GM21786 (cell line): Measurements from ENCODE around the gene RTP5.

Experiments
- ATAC-seq: cut with Tn5 transposase; IDR thresholded peaks from one replicate; pipeline ENCODE4 v1.9.1; 2021; ENCODE audit not compliant: unreplicated experiment

RTP5 gene

DNA sequence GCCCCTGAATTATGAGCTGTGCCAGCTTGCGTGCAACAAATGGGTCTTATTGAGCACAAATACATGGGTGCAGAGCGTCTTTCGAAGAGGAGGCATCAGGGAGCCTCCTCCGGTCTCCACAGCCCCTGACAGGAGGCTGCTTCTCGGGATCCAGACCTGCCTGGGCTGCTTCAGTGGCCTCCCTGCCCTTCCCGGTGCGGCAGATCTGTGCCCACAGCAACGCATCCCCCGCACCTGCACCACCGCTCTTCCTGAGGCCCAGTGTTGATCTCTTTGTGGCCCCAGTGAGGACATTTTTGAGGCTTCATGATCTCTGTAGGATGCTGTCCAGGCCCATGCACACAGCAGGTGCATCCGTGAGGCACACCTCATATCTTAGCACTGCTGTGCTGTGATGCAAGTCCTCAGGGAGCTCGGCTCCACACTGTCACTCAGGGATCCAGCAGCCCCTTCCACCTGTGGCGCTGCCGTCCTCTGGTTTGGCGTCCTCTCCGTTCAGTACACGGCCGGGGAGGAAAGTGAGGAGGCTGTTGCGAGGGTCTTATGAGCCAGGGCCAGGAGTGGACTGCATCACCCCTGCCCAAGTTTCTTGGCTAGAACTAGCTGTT, 17.4 kb downstream of the RTP5 start:
- ATAC-seq: no peak

DNA sequence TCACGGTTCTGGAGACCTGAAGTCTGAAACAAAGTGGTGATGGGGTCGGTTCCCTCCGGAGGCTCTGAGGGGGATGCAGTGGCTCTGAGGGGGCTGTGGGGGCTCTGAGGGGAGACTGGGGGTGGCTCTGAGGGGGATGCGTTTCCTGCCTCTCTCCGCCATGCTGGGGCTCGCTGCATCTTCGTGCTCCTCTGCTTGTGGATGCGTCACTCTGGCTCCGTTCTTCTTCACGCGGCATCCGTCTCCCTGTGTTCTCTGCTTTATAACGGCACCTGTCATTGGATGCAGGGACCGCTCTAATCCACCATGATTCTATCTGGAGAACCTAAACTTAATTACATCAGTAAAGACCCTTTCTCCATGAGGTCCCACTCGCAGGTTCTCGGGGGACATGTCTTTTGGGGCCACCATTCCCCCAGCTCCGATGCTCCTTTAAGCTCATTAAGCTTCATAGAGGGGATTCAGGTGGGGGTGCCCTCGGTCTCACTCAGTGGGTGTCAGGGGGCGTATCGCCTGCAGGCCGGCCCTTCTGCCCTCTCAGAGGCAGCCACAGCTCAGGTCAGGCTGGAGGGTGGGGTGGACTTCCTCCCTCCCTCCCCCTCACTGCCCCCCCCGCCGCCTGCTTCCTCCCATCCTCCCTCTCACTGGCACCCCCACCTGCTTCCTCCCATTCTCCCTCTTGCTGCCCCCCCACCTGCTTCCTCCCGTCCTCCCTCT, 18.4 kb downstream of the RTP5 start:
- no peak for ATAC-seq

DNA sequence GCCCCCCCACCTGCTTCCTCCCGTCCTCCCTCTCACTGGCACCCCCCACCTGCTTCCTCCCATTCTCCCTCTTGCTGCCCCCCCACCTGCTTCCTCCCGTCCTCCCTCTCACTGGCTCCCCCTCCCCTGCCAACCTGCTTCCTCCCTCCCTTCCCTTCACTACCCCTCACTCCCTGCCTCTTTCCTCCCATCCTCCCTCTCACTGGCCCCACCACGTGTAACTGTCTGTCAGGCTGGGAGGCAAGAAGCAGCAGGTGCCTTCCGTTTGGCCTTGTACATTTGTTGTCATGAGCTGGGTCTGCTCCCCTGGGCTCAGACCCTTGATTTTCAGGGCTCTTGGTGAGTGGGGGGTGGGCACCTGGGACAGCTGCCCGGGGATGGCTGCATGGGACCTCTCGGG, 19.1 kb downstream of the RTP5 start:
- no peak for ATAC-seq

DNA sequence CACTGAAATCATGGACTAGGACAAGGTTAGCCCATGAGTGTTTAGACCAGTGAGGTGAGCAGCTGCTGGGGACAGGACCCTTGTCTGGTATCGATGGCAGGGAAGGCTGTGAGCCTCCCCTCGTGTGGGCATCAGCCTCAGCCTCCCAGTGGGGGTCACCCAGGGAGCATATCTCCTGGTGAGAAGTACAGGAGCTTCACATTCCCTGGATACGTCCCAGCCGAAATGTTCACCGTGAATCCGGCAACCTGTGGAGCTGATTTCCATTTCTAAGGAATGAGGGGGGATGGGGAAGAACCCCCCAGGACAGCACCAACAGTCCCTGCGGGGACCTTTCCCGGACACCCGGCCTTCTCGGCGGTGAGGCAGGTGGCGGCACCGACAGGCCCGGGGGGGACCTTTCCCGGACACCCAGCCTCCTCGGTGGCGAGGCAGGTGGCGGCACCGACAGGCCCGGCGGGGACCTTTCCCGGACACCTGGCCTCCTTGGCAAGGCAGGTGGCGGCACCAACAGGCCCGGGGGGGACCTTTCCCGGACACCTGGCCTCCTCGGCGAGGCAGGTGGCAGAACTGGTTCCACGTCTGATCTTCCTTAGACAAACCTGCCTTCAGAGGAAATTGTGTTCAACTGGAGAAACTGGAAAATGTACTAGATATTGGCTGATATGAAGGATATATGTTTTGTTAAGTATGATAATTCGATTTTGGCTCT, 21.2 kb downstream of the RTP5 start:
- ATAC-seq: no peak

DNA sequence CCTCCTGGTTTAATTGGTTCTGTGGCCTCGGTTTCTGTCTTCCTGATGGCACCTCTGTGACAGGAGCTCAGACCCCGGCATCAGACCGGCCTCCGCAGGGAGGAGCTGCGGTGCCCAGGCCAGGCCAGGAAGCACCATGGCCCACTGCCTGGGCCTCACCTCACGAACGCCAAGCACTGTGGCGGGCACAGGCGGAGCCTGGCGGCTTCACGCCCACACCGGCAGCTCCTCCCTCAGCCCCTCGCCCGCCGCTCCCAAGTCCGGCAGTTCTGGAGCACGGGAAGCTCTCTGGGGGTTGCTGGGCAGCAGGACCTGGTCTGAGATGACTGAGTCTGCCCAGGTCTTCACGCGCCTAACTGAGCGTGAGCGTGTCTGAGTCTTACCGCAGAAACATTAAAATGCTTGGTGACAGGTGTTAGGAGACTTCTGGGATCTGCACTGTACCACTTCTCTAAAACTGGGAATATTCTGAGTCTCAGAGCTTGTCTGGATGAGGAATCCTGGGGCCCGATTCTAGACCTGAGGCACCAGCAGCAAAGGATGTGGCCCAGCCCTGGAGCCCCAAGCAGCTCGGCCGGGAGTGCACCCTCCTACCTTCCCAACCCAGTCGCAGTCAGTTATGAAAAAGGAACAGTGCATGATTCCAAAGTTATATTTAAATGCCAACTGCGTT, 21.9 kb downstream of the RTP5 start:
- ATAC-seq: no peak

DNA sequence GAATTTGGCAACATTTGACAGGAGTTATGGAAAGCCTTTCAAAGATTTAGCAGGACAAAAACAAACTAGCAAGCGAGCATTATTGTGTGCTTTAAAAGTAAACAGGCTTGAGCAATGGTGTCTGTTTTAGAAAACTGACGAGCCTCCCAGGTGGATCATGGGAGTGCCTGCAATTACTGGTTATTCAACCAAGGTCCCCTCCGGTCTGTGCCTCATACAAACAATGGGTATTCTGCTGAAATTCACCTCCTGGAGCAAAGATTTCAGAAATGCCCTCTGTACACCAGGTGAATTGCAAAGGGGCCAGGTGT, 22.4 kb downstream of the RTP5 start:
- ATAC-seq: no peak

DNA sequence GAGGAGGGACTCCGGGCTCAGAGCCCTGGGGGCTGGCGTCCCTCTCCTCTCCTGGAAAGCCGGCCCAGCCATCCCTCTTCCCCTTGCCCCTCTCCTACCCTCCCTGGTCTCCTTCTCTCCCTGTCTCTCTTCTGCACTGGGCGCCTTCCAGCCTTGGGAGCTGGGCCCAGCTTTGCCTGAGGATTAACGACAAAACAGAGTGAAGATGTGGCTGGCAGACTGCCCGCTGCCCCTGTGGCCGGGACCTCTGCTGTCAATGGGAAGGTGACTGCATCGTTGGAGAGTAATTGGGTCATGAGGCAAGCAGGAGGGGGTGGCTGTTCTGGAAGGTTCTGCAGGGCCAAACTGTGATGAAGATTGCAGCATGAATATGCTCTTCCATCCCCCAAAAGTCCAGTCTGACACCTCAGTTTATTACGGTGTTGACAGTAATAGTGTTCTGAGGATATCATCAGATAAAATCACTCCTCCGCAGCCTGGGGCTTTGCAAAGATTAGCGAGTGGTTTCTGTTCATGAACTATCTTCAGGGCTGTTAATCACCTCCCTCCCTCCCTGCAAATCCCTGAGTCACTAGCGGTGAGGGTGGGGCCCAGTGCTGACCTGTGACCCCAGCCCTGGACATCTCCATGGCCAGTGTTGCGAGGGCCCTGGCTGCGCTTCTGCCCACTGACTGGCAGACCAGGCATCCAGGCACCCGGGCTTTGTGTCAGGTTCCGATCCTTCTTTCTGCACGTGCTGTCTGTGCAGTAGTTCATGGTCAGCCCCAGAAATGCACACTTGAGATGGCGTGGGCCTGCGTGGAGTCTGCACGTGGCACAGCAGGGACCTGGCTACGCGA, 23.0 kb downstream of the RTP5 start:
- ATAC-seq: no peak

DNA sequence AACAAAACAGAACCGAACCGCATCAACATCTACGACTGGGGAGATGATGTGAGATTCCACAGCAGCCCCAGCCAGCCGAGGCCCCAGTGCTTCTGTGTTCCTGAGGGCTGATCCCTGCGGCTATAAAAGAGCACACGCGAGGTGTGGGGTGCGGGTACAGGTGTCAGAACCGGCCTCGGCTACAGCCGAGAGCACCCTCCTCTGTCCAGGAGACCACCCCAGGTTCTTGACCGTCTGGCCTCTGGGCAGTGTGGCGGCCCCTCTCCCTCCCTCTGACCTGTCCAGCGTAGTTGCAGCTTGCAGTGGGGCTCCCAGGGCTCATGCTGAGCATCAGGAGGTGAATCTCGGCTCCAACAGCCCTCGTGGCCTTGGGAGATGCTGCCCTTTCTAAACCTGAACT, 23.7 kb downstream of the RTP5 start:
- no peak for ATAC-seq

DNA sequence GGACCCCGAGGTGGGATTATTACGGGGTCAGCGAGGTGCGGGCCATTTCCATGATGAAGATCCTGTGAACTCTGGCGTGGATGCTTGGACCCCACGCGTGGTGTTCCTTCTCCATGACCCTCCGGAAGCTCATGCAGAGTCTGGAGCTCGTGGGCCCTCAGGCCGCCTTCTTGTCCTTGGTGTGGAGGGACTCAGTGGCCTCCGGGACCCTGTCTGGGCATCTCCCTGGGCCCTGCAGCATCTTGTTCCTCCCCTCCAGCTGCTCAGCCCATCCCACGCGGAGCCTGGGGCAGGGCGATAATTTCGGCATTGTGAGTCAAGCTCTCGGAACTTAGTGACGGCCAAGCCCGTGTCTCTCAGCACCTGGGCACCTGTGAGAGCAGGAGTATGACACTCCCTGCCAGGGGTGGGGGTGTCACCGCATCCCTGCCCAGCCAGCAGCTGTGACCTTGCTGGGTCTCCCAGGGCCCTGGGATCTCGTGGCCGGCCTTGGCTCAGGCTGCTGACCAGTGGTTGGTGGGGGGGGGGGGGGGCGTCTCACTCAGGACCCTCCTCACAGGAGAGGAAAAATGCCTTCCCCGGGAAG, 24.6 kb downstream of the RTP5 start:
- no peak for ATAC-seq

DNA sequence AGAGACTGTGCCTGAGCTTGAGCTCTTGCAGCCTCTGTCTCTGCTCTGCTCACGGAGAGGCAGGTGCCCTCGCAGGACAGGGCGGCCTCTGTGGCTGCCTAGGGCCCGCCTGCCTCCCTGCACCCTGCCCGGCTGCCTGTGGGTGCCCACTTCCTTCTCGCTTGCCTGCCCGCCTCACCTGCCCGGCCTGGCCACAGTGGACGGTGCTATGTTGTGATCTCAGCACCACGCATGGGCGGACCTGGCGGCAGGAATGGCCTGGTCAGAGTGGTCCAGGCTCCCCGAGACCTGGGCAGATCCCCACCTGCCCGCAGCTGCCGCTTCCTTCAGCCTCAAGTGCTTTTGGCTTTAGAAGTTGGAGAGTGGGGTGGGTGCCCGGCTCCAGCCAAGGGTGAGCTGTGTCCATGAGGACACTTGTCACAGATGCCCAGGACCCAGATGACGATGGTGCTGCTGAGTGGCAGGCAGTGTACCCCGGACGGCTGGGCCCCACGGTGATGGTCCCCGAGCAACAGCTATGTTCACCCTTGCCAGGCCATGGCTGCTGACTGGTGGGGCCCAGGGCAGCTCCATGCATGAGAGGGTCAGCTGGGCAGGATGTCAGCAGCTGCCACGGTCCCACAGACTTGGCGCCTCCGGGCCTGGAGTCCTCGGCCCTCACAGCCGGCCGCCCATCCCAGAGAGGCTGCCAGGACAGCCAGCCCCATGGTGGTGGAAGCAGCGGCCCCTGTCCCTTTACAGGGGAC, 25.3 kb downstream of the RTP5 start:
- ATAC-seq: no peak

DNA sequence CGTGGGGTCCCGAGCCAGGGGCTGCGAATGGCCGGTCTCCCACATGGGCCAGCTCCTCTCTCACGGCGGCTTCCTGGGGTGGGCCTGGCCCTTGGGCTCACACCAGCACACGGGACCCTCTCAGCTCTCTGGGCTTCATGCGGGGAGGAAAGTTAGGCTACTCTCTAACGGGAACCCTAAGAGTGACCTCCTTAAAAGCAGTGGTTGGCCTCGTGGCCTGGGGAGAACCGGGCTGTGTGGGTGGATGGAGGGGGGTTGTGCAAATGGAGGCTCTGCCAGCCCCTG, 25.8 kb downstream of the RTP5 start:
- no peak for ATAC-seq

DNA sequence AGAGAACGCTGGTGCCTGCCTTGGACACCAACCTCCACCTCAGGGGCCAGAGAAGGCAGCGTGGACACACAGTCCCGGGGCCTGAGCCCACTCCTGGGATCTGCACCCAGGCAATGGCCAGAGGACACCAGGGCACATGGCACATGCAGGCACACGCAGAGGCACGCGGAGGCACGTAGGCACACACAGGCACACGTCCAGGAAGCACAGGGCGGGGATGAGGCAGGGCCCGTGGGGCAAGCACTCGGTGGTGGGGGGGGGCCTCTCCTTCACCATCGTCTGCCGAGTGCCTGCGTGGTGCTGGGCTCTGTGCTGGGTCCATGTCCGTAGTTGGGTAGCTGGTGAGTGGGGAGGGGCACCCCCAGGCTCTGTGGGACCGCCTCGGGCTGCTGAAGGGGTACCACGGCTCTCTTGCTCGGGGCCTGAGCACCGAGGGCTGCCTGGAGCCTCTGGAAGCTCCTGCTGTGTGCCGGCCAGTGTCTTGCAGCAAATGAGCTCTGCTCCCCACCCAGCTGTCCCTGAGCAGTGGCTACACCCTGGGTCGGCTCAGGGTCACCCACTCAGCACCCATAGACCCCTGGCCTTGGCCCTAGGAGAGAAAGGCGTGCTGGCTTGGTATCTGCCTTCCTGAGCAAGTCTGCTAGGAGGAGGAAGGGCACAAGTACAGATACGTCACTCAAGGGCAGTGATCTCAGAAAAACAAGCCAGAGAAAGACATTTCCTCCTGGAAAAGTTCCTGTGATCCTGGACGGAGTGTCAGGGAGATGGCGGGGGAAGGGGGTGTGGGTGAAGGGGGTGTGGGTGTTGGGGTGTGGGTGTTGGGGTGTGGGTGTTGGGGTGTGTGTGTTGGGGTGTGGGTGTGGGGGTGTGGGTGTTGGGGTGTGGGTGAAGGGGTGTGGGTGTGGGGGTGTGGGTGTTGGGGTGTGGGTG, 26.4 kb downstream of the RTP5 start:
- ATAC-seq: no peak

DNA sequence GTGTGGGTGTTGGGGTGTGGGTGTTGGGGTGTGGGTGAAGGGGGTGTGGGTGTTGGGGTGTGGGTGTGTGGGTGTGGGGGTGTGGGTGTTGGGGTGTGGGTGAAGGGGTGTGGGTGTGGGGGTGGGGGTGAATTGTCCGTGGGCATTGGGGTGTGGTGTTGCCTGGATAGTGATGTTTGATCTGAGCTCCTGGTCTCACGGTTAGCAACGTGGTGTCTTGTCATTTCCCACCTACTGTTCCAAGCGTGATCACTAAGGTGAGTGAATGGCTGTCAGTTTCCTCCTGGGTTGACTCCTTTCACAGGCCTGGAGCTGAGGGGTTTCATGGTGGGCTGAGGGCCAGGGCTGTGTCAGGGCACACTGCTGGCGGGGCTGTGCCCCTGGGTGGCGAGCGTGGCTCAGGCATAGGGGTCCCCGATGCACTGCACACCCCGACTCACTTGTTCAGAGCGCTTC, 27.2 kb downstream of the RTP5 start:
- no peak for ATAC-seq

DNA sequence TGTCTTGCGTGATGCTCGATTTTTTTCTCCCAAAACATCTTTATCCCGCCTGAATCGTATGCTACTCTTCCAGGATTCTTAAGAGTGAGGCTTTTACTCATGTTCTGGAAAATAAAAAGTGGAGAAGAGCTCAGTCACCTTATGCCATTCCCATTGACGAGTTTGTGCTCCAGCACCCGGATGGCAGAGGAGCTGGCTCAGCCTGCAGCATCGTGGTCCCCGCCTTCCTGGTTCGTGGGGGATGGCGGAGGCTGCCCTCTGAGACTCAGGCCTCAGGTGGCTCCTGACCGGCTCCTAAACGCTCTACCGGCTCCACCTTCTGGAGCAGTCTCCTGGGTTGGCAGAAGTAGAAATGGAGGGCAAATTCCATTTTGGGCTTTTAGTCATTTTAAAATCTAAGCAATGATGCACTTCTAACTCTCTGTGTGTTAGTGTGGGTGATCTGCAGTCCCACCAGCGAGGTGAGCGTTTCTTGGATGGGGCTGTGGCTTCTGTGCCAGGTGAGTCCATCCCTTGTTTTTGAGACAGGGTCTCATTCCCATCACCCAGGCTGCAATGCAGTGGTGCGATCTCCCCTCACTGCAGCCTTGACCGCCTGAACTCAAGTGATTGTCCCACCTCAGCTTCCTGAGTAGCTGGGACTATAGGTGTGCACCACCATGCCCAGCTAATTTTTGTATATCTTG, 27.8 kb downstream of the RTP5 start:
- no peak for ATAC-seq

DNA sequence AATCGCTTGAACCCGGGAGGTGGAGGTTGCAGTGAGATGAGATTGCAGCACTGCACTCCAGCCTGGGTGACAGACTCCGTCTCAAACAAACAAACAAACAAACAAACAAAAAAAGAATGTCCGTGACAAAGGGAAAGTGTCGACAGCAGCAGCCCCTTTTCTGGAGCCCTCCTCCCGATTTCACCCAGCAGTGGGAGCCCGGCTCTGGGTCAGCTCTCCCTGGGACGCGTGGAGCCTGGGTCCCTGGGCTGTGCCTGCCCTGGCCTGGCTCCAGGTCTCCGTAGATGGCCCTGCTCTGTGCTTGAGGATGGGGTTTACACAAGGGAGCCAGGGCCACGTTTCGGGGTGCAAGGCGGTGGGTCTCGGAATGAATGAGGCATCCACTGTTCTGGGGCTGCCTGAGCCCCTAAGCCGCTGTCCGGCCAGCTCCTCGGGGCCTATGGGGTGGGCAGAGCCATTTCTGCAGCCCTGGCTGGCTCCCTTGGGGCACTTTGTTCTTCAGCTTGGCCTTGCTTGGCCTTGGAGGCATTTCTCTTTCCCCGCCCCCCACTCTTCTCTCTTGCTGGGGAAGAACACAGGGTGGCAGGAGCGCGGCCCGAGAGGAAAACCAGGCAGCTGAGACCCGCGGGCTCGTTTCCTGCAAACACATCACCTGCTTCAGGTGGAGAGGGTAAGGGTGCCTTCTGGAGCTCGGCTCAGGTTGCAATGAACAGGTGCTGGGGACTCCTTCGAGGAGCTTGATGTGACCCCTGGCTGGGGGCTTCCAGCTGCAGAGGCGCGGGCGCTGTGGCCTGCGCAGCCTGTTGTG, 29.1 kb downstream of the RTP5 start:
- no peak for ATAC-seq

DNA sequence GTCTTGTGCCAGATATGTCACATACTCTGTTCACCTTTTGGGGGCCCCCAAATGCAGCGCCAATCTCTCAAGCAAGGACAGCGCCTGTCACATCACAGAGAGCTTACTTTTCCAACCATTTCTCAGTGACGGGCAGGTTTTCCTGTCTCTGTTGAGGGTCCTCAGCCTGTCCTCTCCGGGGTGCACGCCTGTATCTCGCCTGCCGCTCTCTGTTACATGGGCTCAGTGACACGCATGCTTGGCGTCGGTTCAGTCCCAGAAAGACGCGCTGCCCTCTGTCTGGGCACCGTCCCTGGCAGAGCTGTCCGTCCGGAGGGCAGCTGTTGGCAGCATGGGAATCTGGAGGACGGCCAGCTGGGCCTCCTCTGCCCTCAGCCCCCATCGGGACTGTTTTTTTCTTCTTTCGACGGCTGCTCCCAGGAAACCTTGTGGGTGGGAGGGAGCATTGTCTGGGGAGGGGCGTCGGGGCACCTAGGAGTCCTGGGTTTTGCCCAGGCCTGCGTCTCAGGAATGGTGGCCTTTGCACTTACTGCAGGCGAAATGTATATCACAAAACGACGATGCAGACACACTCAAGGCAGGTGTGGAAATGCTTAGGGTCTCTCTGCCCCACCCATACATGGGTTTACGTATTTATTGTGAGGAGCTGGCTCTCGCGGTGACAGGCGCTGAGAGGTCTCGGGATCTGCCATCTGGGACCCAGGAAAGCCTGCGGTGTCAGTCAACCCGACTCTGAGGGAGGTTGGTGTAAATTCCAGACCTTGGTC, 30.9 kb downstream of the RTP5 start:
- no peak for ATAC-seq

DNA sequence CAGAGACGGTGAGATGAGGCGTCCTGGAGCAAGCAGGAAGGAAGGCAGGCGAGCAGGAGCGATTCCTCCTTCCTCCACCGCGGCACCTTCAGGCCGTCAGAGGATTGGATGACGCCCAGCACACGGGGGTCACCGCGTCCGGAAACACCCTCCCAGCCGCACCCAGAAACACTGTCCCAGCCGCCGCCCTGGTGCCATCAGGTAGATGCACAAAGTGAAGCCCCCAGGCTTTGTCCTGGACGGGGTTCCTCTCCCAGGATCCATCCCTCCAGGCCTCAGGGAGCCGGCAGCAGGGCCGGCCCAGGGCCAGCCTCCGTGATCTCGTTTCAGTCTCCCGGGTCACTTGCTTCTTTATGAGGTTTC, 31.5 kb downstream of the RTP5 start:
- no peak for ATAC-seq
